ENCODE measurements around the gene C6orf47.
A peak's percentile ranks its signal among the peaks of the same experiment; 100 is the strongest.
"Not testable (repeated sequence)": the region's sequence is repeated elsewhere in the genome, so short reads cannot be mapped to it uniquely, and the experiment has no call there.

The C6orf47 gene, protein sequence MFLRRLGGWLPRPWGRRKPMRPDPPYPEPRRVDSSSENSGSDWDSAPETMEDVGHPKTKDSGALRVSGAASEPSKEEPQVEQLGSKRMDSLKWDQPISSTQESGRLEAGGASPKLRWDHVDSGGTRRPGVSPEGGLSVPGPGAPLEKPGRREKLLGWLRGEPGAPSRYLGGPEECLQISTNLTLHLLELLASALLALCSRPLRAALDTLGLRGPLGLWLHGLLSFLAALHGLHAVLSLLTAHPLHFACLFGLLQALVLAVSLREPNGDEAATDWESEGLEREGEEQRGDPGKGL

GRCh38 chr6:31660381-31661261 is at the start of gene C6orf47:
C6orf47 (minus strand) TSS chr6:31660778; CDS start chr6:31659947, 831 bp downstream.
- peak within 1 kb of the TSS; percentile 78 for H3K4me3 ChIP-seq (ENCODE audit: low read depth, low read length)

GRCh38 chr6:31709157-31709556 is 48.6 kb upstream of the C6orf47 start:
- H3K4me3 ChIP-seq (ENCODE audit: low read depth, low read length), result not testable (repeated sequence)

DNA sequence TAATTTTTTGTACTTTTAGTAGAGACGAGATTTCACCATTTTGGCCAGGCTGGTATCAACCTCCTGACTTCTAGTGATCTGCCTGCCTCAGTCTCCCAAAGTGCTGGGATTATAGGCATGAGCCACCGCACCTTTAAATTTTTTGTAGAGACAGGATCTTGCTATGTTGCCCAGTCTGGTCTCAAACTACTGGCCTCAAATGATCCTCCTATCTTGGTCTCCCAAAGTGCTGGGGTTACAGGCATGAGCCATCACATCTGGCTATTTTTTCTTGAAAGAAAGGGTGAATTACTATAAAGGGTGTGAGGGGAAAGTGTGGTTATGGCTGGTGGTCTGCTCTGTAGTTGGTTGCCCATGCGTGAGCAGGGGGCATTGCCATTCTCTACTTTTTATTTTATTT is 47.6 kb upstream of the C6orf47 start:
- no peak overlapping the region for H3K4me3 ChIP-seq (ENCODE audit: low read depth, low read length)

GRCh38 chr6:31707701-31708100 is 47.1 kb upstream of the C6orf47 start:
- no peak overlapping the region for H3K4me3 ChIP-seq (ENCODE audit: low read depth, low read length)

- no peak within 1 kb of the TSS for H3K4me3 ChIP-seq (ENCODE audit: low read depth, low read length)
Measured at GRCh38 chr6:31706599-31706998, 46.0 kb upstream of the C6orf47 start, which contains the start of gene LY6G6F. LY6G6F (plus strand) TSS chr6:31706866; CDS start chr6:31706907, 41 bp downstream.

DNA sequence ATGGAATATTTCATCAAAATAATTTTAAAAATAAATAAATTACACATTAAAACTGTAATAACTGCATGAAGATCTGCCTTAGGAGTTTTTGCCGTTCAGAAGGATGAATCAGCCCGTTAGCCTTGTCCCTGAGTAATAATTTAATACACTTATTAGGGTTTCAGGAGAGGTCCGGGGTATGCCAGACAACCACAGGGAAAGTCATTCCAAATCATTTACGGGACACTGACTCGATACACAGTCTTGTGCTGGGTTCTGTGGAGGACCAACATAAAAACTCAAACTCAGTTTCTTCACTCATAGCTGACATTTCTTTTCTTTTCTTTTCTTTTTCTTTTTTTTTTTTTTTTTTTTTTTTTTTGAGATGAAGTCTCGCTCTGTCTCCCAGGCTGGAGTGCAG is 45.4 kb upstream of the C6orf47 start:
- no peak overlapping the region for H3K4me3 ChIP-seq (ENCODE audit: low read depth, low read length)

DNA sequence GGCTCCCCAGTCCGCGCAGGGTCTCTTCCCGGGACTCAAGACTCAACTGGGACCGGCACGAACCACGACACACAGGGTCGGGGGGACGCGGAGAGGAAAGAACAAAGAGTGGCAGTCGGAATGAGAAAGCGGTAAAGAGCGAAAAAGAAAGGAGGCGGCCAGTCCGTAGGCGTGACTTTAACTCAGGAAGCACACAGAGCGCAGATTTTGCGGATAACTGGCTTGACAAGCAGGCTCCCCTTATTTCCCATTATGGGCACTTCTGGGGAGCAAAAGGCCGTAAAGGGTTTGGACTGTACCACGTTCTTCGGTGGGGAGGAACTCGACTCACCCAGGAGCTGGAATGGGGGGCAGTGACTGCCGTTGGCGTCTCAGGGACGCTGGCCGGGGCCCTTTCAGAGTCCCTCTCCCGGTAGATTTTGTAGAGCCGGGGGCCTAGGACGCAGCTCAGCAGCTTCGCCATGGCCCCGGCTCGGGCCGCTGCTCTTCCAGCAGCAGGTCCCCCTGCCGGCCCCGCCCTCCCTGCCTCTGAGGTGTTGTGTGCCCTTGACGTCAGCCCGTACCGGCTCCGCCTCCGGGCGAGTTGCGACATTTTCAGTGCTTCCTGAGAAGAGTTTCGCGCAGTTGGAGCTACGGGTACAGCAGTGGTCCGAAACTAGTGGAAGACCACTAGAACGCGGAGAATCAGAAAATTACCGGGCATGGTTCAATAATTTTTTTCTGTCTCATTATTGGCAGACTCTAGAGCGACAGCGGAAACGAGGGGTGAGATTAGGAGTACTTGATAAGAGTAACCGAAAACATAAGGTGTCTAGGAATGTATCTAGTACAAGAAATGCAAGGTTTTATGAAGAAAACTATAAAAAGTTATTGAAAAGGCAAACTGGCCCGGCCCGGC is 42.5 kb upstream of the C6orf47 start, which contains the start of gene ABHD16A:
Gene ABHD16A (minus strand): TSS at position 506 of the 898 bp plus-strand sequence. CDS start 43 bp downstream, at position 463.
- peak within 1 kb of the TSS; percentile 71 for H3K4me3 ChIP-seq (ENCODE audit: low read depth, low read length)

GRCh38 chr6:31702405-31702818 is 41.8 kb upstream of the C6orf47 start:
- peak overlapping the region; percentile 71 for H3K4me3 ChIP-seq (ENCODE audit: low read depth, low read length)

- H3K4me3 ChIP-seq (ENCODE audit: low read depth, low read length), result peak overlapping the region; percentile 71
Measured at GRCh38 chr6:31701666-31702404, 41.3 kb upstream of the C6orf47 start.

GRCh38 chr6:31700740-31701401 is 40.3 kb upstream of the C6orf47 start:
- H3K4me3 ChIP-seq (ENCODE audit: low read depth, low read length), result no peak overlapping the region

DNA sequence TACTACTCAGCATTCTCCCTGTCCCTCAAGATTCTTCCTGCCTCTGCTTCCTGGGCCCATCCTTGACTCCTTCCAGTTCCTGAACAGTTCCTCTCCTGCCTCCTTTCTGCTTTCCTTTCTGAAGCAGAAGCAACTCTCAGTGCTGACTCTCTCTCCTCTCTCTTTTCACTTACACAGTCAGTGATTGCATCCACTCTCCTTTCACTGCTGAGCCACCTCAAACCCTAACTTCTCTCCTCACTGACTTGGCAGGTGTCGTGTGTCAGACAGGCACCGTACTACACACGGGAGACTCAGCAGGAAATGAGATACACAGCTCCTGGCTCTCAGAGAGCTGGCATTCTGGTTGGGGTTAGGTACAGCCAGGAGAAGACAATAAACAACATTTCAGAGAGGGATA is 37.0 kb upstream of the C6orf47 start:
- H3K4me3 ChIP-seq (ENCODE audit: low read depth, low read length), result no peak overlapping the region

- H3K4me3 ChIP-seq (ENCODE audit: low read depth, low read length), result no peak overlapping the region
Measured at GRCh38 chr6:31693535-31693934, 33.0 kb upstream of the C6orf47 start.

- no peak overlapping the region for H3K4me3 ChIP-seq (ENCODE audit: low read depth, low read length)
Measured at GRCh38 chr6:31692886-31693285, 32.3 kb upstream of the C6orf47 start.

DNA sequence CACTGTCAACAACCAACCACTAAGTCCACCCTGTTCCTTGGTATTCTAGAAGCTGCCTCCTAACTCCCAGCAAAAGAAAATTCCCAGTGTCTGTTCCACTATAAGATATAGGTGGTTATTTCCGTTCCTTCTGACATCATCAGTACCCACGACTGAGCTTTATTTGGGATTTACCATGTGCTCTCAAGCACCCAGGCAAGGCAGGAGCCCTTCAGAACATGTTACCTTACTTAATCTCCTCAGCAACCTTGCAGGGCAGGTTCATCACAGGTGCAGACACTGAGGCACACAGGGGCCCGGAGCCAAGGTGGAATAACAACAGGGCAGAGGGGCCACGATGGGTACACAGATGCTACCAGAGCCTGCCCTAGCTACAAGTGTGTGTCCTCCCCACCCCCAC is 31.8 kb upstream of the C6orf47 start:
- no peak overlapping the region for H3K4me3 ChIP-seq (ENCODE audit: low read depth, low read length)

DNA sequence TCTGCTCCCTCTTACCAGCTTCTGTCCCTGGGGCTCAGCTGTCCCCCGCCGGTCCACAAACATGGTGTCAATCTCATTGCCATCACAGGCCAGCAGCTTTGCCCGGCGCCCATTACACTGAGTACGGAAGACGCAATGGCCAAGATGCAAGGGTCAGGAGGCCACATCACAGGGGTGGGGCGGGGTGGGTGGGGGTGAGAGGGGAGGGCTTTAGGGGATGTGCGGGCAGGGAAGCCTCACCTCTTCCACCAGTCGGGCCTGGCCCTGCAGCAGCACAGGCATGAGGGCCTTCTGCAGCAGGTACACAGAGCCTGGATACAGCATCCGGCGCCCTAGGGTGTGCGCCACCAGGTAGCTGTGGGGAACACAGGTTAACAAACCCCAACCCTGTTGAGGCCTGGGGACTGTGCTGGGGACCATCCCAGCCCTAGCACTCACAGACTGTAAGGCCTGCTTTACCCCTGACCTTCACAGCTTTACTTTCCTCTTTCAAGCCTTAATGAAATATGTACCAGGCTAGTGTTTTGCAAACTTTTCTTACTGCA is 31.1 kb upstream of the C6orf47 start:
- no peak overlapping the region for H3K4me3 ChIP-seq (ENCODE audit: low read depth, low read length)

DNA sequence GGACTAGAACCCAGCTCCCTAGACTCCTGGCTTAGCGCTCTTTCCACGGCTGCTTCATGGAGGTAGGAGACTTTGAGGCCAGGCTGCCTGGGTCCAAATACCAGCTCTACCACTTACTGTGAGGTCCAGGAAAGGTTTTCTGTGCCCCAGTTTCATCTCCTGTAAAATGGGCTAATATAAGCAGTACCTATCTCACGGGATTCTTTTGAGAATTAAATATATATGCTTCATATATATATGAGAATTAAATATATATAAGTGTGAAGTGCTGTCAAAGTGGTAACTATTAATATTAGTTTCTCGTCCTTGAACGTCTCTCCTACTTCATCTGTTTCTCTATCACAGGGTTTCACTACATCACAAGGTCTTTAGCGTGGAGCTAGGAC is 30.5 kb upstream of the C6orf47 start:
- H3K4me3 ChIP-seq (ENCODE audit: low read depth, low read length), result no peak overlapping the region

DNA sequence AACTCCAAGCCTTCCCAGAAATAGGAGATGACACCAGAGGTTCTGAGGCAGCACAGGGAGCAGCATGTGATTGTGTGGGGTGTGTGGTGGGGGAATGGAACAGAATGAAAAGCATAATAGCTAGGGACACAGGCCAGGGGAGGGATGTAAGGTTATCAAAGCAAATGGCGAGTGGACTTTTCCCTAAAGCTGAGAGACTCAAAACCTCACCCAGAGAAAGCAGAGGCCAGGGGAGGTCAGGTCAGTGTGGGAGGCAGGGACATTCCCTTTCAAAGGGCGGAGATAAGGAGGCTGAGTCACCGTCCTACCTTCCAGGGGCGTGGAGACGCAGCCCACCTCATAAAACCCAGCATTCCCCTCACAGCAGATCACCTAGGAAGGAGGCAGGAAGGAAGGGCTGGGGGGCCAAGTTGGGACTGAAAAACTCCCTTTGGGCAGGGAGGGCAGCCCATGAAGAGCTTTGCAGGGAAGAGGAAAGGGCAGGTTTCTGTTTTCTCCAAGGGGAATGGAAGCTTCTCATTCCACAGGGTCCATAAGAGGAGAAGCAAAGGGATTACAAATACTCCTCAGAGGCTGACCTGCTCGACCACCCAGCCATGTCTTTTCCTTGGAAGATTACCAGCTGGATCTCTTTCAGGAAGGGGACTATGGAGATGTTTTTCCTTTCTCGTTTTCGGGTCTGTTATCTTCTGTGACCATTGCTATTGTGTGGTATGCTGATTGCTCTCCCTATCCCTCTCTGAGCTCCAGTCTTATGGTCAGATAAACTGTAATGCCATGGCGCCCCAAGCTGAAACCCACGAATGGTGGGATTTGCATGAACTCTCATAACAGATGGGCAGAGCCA is 29.9 kb upstream of the C6orf47 start:
- no peak overlapping the region for H3K4me3 ChIP-seq (ENCODE audit: low read depth, low read length)

All from iPS-11a (cell line).